Measurements from ENCODE around the gene SLA2.
"Not testable (repeated sequence)": the region's sequence is repeated elsewhere in the genome, so short reads cannot be mapped to it uniquely, and the experiment has no call there.

SLA2 gene

DNA sequence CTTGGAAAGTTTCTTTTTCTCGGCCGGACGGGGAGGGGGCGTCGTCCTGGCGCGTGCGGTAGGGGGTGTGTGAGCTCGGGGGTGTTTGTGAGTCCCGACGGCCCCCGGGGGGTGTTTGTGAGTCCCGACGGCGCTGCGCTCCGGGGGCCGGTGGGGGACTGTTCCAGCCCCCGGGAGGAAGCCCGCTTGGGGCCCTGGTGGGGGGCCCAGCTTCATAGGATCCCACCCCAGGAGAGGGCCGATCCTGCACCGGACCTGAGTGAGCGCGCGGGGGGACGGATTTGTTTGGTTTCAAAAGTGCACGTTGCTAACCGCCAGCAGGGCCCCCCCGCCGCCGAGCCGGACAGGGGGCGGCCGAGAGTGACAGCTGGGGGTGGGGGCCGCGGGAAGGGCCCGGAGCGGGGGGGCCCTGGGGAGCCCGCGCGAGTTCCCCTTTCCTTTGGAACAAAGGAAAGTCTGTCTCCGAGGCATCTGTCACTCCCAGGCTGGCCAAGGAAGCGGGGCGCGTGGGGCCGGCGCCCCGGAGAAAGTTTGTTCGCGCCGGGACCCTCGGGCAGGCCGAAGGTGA lies 72.1 kb downstream of the SLA2 start:
- no peak for DNase-seq (ENCODE audit: low read depth)

DNA sequence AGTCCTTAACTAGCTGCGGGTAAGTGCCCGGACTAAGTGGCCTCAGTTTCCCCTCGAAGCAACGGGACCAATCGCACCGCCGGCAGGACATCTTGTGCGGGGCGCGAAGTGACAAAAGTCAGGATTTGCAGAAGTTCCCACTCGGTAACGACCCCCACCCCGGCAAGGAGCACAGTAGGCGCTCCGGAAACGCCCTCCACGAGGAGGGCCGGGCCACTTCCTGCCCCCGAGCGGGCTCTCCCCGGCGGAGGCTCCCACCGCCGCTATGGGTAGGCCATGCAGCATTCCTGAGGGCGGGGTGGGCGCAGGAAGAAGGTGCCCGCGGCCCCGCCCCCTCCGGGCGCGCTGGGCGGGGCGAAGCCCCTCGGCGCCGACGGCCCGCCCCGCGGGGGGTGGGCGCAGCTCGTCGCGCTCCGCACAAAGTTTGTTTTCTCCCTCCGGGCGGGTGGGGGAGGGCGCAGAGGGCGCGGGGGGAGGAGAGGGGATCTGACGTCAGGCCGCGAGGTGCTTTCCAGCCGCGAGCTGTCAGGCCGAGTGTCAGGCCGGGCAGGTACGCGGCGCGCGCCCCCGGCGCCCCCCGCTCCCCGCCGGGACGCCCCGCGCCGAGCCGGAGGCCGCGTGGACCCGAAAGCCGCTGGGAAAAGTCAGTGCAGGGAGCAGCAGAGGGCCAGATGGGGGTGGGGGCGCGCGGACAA lies 72.7 kb downstream of the SLA2 start, which contains the start of gene TGIF2:
Gene TGIF2 (plus strand): TSS at position 495 of the 695 bp plus-strand sequence. CDS start 5,178 bp downstream, outside the sequence.
- peak; percentile 74 for DNase-seq (ENCODE audit: low read depth)

DNA sequence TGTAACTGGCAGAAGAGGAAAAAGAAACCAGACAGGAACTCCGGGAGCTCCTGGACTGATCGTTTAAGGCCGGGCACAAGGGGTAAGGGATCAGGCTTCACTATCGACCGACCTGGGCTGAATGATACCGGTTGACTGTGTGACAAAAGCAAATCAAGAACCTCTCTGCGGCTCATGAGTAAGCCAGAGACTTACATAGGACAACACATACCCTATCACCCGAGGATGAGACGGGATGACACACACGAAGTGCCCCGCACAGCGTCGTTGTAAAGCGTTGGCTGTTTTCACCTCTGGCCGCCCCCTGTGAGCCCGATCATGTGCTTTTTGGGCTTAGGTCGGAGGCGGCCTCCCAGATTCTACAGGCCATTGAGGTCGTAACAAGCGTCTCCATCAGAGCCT lies 73.3 kb downstream of the SLA2 start:
- DNase-seq (ENCODE audit: low read depth) = peak; percentile 33

DNA sequence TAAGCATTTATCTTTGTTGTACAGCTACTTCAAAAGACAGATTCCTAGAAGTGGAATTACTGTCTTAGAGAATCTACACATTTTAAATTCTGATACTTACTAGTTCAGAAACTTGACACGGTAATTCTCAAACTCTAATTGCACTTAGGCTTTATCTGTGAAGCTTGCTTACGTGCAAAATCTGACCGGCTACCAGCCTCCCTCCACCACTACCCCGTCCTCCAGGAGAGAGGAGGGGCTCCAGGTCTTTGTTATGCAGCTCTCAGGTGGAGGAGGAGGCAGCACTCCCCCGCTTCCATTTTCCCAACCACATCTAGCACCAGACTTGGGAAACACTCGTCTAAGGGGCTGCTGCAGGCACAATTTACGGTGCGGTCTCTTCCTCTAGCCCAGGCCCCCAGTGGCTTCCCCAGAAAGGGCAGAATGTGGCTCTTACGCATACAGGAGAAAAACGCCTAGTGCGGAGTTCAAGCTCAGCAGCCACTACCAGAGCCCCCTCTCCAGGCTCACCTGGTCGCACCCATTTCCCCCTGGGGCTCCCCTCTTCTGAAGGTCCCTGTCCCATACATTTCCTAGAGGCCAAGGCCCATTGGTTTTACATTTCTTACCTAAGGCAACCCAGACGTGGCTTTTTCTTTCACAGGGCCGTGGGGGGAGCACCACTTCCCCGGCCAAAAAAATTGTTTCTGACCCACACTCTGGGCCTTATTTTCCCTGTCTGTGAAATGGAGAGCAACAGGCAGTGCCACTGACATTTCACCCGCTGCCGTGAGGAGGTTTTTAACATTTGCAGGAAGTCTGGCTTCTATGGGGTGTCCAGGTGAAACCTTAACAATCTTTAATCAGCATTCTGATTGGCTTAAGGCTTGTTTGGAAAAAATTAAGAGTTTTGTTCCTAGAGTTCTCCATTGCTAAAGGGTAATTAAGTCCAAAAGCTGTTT lies 74.2 kb downstream of the SLA2 start:
- no peak for DNase-seq (ENCODE audit: low read depth)

DNA sequence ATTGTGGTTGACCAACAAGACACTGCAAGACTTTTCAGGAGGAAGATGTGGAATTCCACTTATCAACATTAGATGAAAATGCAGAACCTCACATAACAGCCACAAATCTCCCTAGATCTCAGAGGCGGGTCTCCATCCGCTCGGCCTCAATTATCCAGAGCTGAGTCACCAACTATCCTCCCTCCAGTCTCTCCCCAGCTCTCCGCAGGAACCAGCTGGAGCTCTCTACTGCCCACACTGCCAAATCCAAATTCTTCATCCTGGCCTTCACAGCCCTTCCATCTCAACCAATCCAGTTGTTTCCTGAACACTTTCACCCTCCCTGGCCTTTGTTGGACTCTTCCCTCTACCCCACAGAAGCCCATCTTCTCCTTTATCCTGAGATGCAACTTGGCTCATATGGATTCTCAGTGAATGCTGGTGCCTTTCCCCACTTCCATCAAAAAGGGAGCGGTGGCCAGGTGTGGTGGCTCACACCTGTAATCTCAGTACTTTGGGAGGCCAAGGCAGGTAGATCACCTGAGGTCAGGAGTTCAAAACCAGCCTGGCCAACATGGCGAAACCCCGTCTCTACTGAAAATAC lies 76.1 kb downstream of the SLA2 start:
- no peak for DNase-seq (ENCODE audit: low read depth)

DNA sequence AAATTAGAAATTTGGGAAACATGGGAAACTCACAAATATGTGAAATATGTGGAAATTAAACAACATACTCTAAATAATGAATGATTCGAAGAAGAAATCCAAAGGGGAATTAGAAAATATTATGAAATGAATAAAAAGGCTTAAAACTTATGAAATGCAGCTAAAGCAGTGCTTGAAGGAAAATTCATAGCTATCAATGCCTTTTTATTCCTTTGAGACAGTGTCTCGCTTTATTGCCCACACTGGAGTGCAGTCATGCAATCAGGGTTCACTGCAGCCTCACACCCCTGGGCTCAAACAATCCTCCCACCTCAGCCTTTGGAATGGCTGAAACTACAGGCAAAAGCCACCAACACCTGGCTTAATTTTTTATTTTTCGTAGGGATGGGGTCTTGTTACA lies 80.5 kb downstream of the SLA2 start:
- no peak for DNase-seq (ENCODE audit: low read depth)

DNA sequence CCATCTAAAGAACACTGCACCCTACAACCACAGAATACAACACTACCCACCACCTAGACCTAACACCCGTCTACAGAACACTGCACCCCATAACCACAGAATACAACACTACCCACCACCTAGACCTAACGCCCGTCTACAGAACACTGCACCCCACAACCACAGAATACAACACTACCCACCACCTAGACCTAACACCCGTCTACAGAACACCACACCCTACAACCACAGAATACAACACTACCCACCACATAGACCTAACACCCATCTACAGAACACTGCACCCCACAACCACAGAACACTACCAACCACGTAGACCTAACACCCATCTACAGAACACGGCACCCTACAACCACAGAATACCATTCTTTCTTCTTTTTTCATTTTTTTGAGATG lies 81.3 kb downstream of the SLA2 start:
- not testable (repeated sequence) for DNase-seq (ENCODE audit: low read depth)

DNA sequence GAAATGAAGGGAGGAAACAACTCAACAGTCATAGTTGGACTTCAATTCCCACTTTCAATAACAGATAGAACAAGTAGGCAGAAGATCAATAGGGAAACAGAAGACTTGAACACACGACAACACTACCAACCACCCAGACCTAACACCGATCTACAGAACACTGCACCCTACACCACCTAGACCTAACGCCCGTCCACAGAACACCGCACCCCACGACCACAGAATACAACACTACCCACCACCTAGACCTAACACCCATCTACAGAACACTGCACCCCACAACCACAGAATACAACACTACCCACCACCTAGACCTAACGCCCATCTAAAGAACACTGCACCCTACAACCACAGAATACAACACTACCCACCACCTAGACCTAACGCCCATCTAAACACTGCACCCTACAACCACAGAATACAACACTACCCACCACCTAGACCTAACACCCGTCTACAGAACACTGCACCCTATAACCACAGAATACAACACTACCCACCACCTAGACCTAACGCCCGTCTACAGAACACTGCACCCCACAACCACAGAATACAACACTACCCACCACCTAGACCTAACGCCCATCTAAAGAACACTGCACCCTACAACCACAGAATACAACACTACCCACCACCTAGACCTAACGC lies 81.8 kb downstream of the SLA2 start:
- DNase-seq (ENCODE audit: low read depth) = not testable (repeated sequence)

DNA sequence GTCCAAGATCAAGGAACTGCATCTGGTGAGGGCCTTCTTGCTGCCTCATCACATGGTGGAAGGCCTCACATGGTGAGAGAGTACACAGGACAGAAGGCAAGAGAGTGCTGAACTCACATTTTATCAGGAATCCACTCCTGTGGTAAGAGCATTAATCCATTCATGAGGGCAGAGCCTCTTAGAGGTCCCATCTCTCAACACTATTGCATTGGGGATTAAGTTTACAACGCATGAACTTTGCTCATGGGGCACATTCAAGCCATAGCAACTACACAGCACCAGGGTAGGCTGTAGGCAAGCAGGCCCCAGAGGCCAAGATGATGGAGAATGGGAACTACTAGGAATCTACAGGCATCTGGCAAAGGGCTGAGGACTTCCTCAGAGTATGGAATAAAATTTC lies 82.6 kb downstream of the SLA2 start:
- no peak for DNase-seq (ENCODE audit: low read depth)

DNA sequence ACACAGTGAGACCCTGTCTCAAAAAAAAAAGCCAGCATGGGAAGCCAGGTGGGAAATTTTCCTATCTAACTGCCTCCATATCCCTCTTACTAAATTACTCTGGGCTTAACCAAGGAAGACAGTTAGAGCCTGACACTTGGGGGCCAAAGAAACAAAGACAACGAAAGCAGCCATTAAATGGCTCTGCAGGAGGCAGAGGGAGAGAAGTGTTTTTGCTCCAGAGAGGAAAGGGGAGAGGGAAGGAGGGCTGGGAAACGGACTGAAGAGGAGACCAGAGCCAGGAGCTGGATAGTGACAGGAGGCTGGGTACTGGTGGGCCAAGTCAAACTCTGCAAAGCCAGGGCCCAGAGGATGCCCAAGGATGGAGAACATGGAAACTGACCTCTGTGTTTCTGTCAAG lies 83.3 kb downstream of the SLA2 start:
- DNase-seq (ENCODE audit: low read depth) = no peak
